ENCODE measurements around the gene VAV1. TPM values are rescaled to one million over a fixed set of nuclear protein-coding genes. Genes with fewer than 3 reads are reported as not detected.

VAV1 gene
- total and polyA plus RNA-seq, 4 donors, result 0.60 to 13.3 (median 4.1) TPM

- TF ChIP-seq REST (IDR thresholded peaks at IDR 0.05), result no peak
- TF ChIP-seq ZBTB33 (IDR thresholded peaks at IDR 0.05), result no peak
Measured at GRCh38 chr19:6834433-6834832, 61.9 kb downstream of the VAV1 start (continued).

GRCh38 chr19:6835501-6835900, 63.0 kb downstream of the VAV1 start:
- no peak overlapping the region for H3K9ac ChIP-seq (ENCODE audit: low read depth in 1 of 2, low read length in 2 of 2)
- WGBS, result 82% methylated on average over 3 of the region's 3 CpGs
- no peak for TF ChIP-seq RXRA (IDR thresholded peaks at IDR 0.05)
- no peak for TF ChIP-seq ZBTB33 (IDR thresholded peaks at IDR 0.05)
- TF ChIP-seq CTCF (IDR thresholded peaks at IDR 0.05; ENCODE audit: low read depth, low read length, missing input control), result no peak
- TF ChIP-seq MAX (IDR thresholded peaks at IDR 0.05), result no peak
- TF ChIP-seq YY1 (IDR thresholded peaks at IDR 0.05), result no peak
- TF ChIP-seq REST (IDR thresholded peaks at IDR 0.05), result no peak
- no peak for TF ChIP-seq RAD21 (IDR thresholded peaks at IDR 0.05)
- no peak for TF ChIP-seq EGR1 (IDR thresholded peaks at IDR 0.05; ENCODE audit: low read depth in 2 of 2)
- TF ChIP-seq NR2F2 (IDR thresholded peaks at IDR 0.05), result no peak
- no peak for TF ChIP-seq HNF4A (conservative IDR thresholded peaks at IDR 0.05)

More at GRCh38 chr19:6835501-6835900, 63.0 kb downstream of the VAV1 start:
- DNase-seq (ENCODE audit: low spot score), result no peak
- H3K27ac ChIP-seq (ENCODE audit: low read depth in 1 of 2, low read length in 2 of 2), result no peak overlapping the region
- no peak overlapping the region for H3K4me3 ChIP-seq (ENCODE audit: low read depth in 1 of 3, low read length in 3 of 3)
- H3K9me3 ChIP-seq (ENCODE audit: control insufficient read depth in 4 of 4, low read length in 3 of 4), result no peaks in the 10 kb centered on the region
- H3K36me3 ChIP-seq (ENCODE audit: control insufficient read depth in 4 of 4, insufficient read depth in 3 of 4, low read depth in 1 of 4, low read length in 3 of 4), result peaks cover 0 to 2% (median 0%) of the 10 kb centered on the region in 4 donors
- H3K4me1 ChIP-seq (ENCODE audit: control insufficient read depth in 4 of 4, insufficient read depth in 4 of 4, low read length in 3 of 4), result no peaks in the 10 kb centered on the region
- no peaks in the 10 kb centered on the region for H3K27me3 ChIP-seq (ENCODE audit: control insufficient read depth in 4 of 4, insufficient read depth in 4 of 4, low read length in 3 of 4)
